Measurements from ENCODE around the gene RBM17.
"Not testable (repeated sequence)": the region's sequence is repeated elsewhere in the genome, so short reads cannot be mapped to it uniquely, and the experiment has no call there.

The RBM17 gene

DNA sequence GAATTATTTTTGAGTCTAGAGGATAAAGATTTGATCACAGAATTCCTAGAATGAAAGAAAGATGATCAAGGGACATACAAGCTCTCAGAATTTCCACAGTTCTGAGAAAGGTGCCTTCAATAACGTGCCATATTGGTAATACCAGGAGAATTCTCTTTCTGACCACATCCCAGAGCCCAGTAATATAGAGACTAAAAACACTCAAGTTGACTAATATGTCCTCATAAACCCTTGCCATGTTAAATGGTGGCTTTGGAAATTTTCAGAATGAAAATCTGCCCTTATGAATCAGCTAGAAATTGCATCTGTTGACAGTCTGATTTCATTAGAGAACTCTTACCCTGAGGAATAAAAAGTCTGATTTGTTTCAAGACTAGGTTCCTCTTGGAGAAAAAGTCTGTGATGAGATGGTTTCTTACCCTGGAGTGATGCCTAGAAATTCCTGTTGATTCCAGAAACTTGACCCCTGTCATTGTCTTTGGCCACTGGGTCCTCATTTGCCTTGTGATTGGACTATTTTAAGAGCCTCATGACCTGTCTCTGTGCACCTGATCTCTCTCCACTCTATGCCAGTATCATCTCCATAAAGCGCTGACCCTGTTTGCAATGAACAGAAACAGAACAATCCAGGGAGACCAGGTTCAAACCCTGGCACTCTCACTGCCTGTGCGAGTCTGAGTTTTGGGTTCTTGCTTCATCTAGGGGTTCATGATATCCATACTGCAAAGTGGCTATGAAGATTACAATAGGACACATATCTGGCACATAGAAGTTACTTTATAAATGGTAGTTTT, 30.0 kb upstream of the RBM17 start:
- DNase-seq, result no peak

DNA sequence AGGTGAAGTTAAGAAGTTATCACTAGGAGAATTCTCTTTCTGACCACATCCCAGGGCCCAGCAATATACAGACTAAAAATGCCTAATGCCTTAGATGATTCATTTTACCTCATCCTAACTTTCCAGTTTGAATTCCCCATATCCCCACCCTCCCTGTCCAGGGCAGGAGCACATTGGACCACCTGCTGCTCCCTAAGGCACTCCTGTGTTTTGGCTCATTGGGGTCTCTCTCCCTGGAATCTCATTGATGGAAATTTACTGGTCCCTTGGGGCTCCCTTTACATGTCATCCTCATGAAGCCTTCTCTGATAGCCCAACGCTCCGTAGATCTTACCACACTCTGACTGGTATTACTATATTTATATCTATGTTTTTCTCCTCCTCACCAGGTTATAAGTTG, 29.3 kb upstream of the RBM17 start:
- no peak for DNase-seq

DNA sequence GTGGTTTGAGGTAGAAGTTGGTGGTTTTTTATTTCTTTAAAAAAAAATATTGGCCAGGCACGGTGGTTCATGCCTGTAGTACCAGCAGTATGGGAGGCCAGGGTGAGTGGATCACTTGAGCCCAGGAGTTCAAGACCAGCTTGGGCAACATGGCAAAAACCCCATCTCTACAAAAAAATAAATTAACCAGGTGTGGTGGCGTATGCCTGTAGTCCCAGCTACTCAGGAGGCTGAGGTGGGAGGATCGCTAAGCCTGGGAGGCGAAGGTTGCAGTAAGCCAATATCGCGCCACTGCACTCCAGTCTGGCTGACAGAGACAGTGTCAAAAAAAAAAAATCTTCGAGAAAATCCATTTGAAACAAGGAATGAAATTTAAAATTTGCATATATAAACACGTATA, 27.8 kb upstream of the RBM17 start:
- no peak for DNase-seq

DNA sequence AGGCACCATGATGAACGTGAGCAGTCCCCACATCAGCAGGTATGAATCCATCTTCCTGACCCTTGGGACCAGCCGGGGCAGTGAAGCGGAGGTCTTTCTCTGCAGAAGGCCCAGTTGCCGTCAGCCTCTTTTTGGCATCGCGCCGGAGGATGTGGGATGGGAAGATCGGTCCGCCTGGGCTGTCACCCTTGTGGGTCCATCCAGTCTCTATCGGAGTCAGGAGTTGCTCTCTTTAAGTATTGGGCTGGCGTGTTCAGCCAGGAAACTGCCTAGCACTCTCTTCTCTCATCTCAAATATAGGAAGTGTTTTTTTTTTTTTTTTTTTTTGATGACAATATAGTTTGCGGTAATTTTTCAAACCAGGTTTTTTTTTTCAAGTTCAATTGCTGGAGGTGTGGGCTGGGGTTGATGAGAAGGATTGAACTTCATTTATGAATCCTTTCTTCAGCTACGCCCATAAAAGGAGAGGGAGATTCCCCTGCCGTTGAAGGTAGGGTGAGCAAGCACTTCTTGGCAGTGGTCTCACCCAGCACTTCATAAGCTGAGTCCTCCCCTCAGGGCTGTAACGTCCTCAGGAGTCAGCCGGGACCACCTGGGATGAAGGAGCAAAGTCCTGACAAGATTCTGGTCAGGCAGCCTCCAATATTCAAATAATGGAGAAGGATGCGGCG, 26.6 kb upstream of the RBM17 start, which contains the start of gene IL2RA:
TSS of gene IL2RA (minus strand) at position 267 of the 671 bp plus-strand sequence. CDS start at position 51, 216 bp downstream.
- DNase-seq, result no peak

DNA sequence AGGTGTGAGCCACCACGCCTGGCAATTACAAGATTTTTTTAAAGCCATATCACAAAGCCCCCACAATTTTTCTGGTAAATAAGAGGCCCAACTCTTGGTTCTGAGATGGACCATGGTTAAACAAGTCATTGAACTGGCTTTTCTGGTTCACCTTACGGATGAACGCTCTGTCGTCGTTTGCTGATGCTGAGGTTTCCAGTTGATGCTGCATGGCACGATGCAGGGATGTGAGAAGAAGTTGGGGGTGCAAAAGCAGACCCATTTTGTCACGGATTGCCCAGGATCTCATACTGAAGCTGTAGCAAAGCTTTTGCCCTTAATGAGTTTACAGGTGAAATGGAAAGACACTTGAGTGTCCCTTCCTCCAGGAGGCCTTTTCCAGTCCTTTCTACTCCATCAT, 24.7 kb upstream of the RBM17 start:
- DNase-seq, result no peak

DNA sequence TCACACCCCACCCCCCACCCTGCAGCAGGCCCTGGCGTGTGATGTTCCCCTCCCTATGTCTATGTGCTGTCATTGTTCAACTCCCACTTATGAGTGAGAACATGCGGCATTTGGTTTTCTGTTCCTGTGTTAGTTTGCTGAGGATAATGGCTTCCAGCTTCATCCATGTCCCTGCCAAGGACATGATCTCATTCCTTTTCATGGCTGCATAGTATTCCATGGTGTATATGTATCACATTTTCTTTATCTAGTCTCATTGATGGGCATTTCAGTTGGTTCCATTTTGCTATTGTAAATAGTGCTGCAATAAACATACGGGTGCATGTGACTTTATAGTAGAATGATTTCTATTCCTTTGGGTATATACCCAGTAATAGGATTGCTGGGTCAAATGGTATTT, 24.1 kb upstream of the RBM17 start:
- DNase-seq, result not testable (repeated sequence)

DNA sequence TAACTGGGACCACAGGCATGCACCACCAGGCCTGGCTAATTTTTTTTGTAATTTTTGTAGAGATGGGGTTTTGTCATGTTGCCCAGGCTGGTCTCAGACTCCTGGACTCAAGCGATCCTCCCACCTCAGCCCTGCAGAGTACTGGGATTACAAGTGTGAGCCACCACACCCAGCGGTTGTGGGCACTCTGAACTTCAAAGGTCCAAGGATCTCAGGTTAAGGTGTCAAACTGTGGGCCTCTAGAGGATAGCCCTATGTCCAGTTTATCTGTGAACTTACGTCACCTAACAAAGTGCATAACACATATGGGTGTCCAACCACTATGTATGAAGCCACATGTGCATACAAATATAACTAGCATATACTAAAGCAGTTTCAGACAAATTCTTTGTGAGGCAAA, 23.4 kb upstream of the RBM17 start:
- no peak for DNase-seq

DNA sequence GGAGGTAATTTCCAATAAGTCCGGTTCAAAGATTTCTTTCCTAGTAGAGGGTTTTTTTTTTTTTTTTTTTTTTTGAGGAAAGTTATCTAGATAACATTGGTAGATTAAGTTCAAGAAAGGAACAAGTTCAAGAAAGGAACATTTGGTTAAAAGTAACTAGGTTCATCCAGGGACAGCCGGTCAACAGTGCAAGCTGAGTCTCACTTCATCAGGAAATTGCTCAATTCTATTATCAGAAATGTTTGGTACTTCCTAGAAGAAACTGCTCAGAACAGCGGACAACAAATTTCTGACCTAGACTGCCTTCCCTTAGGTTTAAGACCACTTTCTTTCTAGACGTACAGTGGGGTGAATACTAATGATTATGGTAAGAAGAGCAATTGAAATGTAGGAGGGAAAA, 23.0 kb upstream of the RBM17 start:
- DNase-seq, result peak; percentile 90

DNA sequence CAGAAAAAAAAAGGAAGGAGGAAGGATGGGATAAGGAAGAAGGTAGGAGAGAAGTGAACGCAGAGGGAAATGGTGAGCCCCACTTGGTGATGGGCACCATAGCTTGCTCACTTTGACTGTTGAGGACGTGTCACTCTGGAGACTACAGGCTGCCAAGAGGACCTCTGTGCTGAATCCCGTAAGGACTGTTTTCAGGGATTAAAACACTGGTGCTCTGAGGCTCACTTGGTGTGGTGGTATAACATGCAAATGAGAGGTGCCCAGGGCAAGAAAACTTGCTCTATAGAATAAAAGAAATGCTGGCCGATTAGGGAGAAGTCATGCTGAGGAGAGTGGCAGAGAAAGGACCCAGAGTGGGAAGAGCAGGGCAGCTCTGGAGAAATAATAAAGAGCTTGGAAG, 21.4 kb upstream of the RBM17 start:
- no peak for DNase-seq

DNA sequence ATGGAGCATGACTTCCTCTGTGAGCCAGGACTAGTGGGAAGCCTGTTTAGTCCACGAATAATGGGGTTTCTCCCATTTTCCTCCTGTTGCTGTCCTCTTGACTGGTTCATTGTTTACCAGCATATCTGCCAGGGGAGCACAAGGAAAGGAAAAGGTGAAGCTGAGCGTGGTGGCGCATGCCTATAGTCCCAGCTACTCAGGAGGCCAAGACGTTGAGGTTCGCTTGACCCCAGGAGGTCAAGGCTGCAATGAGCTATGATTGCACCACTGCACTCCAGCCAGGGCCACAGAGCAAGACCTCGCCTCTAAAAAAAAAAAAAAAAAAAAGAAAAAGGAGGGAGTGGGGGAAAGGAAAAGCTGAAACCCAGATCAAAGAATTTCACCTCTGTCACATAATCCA, 20.8 kb upstream of the RBM17 start:
- DNase-seq, result no peak

DNA sequence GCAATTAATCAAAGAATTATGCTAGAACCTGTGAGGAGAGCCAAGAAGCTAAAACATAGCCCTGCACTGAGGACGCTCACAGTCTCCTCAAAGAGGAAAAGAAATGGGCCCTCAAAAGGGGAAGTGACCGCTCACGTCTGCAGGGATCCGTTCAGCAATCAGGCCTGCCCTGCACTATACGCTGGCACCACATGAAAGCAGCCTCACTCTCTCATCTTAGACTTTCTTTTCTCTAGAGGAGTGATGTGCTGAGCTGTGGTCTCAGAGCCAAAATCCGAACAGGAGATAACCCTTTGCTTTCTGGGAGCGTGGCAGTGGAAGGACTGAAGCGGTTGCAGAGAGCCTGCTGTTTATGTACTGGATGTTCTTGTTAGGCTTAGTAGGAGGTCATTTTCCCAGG, 20.4 kb upstream of the RBM17 start:
- DNase-seq, result peak; percentile 93

DNA sequence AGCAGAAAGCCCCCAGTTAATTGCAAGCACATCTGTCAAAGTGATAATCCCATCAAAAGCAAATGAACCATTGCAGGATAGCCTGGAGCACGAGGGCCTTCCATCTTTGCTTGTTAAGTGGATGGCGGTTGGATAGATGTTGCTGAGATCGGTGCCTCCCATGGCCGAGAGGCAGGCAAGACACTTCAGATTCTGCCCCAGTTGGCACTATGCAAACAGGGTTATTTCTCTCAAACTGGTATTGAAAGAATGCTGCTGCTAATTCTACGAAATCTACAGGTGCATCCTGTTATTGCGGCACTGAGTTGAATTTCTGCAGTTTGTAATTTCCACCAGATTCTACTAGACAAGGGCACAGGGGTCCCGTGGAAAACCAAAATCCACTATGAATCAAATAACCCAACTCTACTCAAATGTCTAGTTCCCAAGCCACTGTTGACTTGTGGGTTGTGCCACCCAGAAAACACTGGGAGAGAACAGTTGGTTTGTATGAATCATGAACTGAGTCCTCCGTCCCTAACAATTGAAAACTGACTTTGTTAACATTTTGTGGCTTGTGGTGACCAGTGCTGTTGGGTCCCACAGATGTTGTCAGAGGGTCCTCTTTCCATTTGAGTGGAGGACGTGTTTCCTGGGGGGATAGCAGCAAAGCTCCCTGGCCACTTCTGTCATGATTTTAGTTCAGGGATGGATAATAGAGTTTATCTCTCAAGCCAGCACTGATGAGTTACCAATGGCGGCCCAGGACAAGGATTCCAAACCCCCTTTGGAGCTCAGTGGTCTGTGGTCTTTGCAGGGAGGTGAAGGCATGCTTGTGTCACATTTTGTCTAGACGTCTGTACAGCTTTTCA, 19.5 kb upstream of the RBM17 start:
- no peak for DNase-seq

DNA sequence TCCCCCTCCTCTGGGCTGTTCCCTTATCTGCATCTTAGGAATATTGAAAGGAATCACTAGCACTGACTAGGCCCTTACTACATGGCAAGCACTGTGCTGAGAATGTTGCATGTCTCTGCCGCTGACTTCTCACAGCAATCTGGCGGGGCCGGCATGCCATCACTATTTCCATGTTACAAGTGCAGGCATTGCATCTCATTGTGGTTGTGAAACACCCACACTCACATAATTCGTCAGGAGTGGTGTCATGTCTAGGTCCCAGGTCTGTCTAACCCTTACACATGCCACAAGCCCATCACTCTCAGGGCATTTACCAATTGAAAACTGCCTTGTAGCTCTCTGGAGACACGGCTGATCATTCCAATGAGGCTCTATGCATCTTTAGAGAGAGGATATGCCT, 18.2 kb upstream of the RBM17 start:
- no peak for DNase-seq

DNA sequence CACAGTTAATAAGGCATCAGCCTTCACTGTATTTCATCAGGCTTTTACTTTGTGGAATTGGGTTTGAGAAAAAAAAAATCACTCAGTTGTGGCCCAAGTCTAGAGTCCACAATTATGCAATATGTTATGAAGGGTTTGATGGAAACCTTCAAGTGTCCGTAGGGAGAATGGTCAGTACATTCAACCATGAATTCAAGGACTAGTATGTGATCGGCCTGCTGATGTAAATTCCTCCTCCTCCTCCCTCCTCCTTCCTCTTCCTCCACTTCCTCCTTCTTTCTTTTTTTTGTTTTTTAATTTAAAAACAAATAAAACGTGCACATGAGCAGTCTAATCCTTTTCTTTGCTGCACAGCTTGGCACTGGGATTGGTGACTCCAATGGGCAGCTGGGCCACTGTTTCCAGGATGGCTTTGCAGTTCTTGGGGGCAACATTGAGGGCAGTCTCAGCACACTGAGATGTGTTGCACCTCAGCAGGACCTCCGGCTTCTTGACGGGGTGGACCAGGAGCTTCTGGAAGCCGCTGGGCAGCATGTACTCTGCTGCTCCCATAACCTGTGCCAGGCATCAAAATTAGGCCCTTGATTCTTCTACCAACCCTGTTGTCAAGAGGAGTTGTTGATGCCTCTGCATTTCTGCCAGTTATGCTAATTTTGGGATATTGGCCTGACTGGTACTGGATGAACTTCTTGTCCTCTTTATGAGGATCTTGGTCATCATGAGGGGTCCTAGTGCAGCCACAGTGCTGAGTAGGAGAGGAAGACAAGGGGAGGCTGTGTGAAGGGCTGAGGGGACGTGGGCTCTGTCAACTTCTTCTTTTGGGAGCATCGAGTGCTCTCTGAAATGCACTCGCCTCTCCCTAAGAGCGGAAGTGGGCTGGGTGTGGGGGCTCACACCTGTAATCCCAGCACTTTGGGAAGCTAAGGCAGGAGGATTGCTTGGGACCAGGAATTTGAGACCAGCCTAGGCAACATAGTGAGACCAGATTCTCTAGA, 17.4 kb upstream of the RBM17 start:
- no peak for DNase-seq

DNA sequence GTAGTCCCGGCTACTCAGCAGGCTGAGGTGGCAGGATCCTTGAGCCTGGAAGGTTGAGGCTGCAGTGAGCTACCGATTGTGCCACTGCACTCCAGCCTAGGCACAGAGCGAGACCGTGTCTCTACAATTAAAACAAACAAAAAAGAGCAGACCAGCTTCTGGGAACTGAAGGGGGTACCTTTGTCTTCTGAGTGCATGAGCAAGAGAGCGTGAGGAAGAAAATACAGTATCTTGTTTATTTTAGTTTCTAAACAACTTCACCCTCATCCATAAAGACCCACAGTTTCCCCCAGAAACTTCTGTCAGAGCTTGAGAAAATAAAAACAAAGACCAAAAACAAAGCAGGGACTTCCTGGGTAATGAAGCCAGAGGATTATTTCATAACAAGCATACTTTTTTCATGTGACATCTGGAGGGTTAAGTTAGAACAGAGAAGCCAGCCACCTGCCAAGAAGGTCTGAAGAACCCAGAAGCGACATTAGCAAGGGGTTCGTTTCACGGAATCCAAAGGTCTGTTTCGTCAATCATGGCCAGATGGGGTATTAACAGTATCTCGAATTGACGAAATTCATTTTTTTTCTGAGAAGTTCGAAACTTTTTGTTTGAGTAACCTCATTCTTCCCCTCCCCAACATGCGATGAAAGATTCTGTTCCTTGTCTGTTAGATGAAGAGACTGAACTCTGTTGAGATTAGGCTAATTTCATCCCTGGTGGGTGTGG, 16.5 kb upstream of the RBM17 start:
- no peak for DNase-seq

DNA sequence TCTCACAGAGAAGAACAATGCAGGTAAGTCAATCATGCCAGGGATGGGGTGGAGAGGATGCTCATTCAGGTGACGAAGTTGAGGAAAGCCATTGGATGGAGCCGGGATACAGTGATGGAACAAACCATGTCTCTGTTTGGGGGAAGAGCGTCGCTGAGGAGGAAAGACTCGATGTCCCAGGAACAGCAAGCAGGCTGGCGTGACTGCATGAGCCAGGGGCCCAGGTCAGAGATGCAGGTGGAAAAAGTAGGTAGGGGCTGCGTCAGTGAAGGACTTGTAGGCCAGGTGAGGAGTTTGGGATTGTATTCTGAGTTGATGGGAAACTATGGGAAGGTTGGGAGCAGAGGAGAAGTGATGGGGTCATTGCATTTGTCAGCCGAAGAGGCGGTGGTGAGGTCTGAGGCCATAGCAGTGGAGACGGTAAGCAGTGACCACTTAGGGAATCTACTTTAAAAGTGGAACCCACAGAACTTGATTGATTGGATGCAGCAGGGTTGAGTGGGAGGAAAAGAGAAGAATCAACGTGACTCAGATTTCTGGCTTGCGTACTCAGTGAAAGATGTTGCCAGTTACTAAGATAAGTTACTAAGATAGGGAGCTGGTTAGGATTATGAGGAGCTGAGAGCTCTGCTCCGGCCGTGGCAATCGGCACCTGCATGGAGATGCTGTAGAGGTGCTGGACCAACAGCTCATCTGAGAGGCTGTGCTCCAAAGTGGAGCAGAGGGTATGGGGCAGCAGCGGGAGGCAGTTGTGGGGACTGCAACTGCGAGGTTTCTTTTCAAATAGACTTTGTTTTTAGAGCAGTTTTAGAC, 14.1 kb upstream of the RBM17 start:
- peak; percentile 63 for DNase-seq

DNA sequence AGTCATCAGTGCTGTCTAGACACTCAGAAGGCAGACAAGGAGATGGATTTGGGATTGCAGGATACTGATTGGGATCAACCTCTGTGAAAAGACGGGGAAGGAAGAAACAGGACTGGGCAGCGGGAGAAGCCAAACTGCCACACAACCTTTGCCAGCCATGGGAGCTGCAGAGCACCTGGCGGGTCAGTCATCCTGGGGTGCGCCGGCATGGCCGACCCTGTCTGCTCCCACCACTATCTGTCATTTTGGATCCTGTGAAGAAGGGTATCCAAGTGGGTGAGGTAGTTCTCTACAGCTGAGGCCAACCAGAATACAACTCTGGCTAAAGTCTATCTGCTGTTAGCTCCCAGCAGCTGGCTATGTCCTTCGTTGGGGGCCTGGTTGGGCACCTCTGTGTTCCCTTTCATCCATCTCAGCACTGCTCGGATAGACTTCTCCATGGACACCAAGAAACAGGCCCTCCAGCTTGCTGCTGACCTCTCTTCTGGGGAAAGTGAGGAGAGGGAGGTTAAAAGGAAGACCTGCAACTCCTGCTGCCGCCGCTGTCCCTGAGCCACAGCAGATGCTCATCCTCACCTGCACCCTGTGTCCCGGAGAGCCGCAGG, 11.7 kb upstream of the RBM17 start:
- no peak for DNase-seq

DNA sequence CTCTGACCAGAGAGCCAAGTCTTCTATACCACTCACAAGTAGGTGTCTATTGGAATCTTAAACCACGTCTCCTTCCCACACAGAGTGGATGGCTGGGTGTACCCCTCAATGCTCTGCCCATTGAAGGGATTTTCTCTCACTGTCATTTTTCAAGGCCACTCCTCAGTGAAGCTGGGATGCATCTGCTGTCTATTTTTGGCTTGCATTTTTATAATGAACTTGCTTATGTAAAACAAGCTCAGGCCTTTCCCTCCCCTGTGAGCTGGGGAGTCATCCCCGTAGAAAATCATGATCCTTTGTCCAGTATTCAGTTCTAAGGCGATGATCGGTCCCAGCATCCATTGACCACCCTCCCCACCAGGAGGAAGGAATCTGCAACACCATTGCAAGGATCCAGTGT, 9.8 kb upstream of the RBM17 start:
- no peak for DNase-seq

DNA sequence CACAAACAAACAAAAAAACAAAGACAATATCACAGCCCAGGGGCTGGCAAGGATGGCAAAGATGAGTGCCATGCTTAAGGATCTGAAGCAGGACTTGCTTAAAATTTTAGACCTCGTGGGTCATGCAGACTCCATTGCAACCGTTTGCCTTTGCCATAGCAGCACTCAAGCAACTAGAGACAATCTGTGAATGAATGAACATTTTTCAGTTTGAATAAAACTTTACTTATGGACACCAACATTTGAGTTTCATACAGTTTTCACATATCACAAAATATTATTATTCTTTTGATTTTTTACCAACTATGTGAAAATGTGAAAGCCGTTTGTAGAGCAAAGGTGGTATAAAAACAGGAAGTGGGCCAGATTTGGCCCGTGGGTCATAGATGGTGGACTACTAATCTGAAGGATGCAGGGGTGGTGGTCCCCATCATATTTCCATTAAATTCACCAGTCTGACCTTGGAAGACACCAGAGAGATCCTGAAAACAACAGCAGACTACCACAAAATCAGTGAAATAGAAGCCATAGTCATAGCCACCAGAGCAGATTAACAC, 8.3 kb upstream of the RBM17 start:
- DNase-seq, result no peak
